ENCODE results near the gene MYEF2.

The MYEF2 gene

GRCh38 chr15:48086576-48086975 is 91.5 kb downstream of the MYEF2 start:
- no peaks in the 10 kb centered on the region for H3K4me1 ChIP-seq (ENCODE audit: control insufficient read depth, low read depth, low read length)

DNA sequence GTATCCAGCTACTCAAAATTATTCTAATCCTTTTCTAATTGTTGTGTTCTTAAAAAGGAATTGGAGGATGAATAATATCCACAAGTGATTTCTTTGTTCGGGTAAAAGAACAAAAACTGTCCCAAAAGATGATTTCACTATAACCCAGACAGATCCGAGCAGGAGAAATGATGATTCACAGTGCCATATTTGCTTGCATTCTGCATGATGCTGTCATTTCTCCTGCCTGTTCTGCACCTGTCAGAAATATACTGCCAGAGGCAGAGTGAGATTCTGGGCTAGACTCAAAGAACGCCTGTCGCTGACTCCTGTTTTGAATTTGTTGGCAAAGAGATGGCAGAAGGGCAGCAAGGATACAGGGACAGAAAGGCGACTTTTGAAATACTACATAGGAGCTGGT is 92.0 kb downstream of the MYEF2 start:
- WGBS (ENCODE audit: extremely low coverage, insufficient coverage, low lambda C conversion rate) = no CpG with 5 or more reads among the region's 5 CpGs
- Histone ChIP-seq H4K8ac (ENCODE audit: low read depth, low read length) (no peak overlapping the region), H3K36me3 (ENCODE audit: control insufficient read depth, insufficient read depth, low read length) (no peaks in the 10 kb centered on the region)

More at GRCh38 chr15:48086576-48086975, 91.5 kb downstream of the MYEF2 start:
- H3K36me3 ChIP-seq (ENCODE audit: control insufficient read depth, insufficient read depth, low read length) = no peaks in the 10 kb centered on the region
- H3K9ac ChIP-seq (ENCODE audit: low read length) = no peak overlapping the region
- H3K27me3 ChIP-seq (ENCODE audit: insufficient read depth, low read length, poor library complexity) = no peaks in the 10 kb centered on the region
- no peak for DNase-seq
- no peaks in the 10 kb centered on the region for H3K79me1 ChIP-seq (ENCODE audit: low read length)
- no peak overlapping the region for H3K56ac ChIP-seq (ENCODE audit: low read length)
- no peak overlapping the region for H3K27ac ChIP-seq (ENCODE audit: low read depth, low read length)
- WGBS (ENCODE audit: extremely low coverage, insufficient coverage, low lambda C conversion rate) = no CpG with 5 or more reads among the region's 5 CpGs
- H4K8ac ChIP-seq (ENCODE audit: low read depth, low read length) = no peak overlapping the region
- H3K79me2 ChIP-seq (ENCODE audit: control insufficient read depth, insufficient read depth, low read length) = no peaks in the 10 kb centered on the region
- H2BK120ac ChIP-seq (ENCODE audit: low read depth, low read length) = no peak overlapping the region
- H3K4me2 ChIP-seq (ENCODE audit: low read length) = no peak overlapping the region
- no peak overlapping the region for H2BK15ac ChIP-seq (replicated peaks; ENCODE audit: low read depth)
- H2AK5ac ChIP-seq (ENCODE audit: low read length) = no peak overlapping the region
- no peak overlapping the region for H3K18ac ChIP-seq (ENCODE audit: low read length)
- H3K4ac ChIP-seq (ENCODE audit: low read depth, low read length) = no peak overlapping the region
- no peak overlapping the region for H2BK5ac ChIP-seq (ENCODE audit: low read length)
- no peak overlapping the region for H4K5ac ChIP-seq (ENCODE audit: low read length)
- no peak overlapping the region for H3K4me3 ChIP-seq (ENCODE audit: low read length)
- H3K23ac ChIP-seq (ENCODE audit: low read length) = no peak overlapping the region

GRCh38 chr15:48085591-48085930 is 92.5 kb downstream of the MYEF2 start:
- Histone ChIP-seq H4K5ac (ENCODE audit: low read length) (no peak overlapping the region), H3K27me3 (ENCODE audit: insufficient read depth, low read length, poor library complexity) (no peaks in the 10 kb centered on the region), H3K56ac (ENCODE audit: low read length) (no peak overlapping the region), H2BK5ac (ENCODE audit: low read length) (no peak overlapping the region), H2AK5ac (ENCODE audit: low read length) (no peak overlapping the region), H3K4ac (ENCODE audit: low read depth, low read length) (no peak overlapping the region), H3K23ac (ENCODE audit: low read length) (no peak overlapping the region), H3K4me3 (ENCODE audit: low read length) (no peak overlapping the region), H3K27ac (ENCODE audit: low read depth, low read length) (no peak overlapping the region), H3K4me2 (ENCODE audit: low read length) (no peak overlapping the region), H3K9ac (ENCODE audit: low read length) (no peak overlapping the region), H4K8ac (ENCODE audit: low read depth, low read length) (no peak overlapping the region), H3K36me3 (ENCODE audit: control insufficient read depth, insufficient read depth, low read length) (no peaks in the 10 kb centered on the region), H2BK15ac (replicated peaks; ENCODE audit: low read depth) (no peak overlapping the region), H2BK120ac (ENCODE audit: low read depth, low read length) (no peak overlapping the region), H3K79me2 (ENCODE audit: control insufficient read depth, insufficient read depth, low read length) (no peaks in the 10 kb centered on the region), H3K4me1 (ENCODE audit: control insufficient read depth, low read depth, low read length) (no peaks in the 10 kb centered on the region), H3K79me1 (ENCODE audit: low read length) (no peaks in the 10 kb centered on the region), H3K18ac (ENCODE audit: low read length) (no peak overlapping the region)
- no peak for DNase-seq
- WGBS (ENCODE audit: extremely low coverage, insufficient coverage, low lambda C conversion rate) = no CpG with 5 or more reads among the region's 6 CpGs

More for the DNA sequence above, 92.0 kb downstream of the MYEF2 start:
- Histone ChIP-seq H2AK5ac (ENCODE audit: low read length) (no peak overlapping the region), H3K27me3 (ENCODE audit: insufficient read depth, low read length, poor library complexity) (no peaks in the 10 kb centered on the region), H3K4me2 (ENCODE audit: low read length) (no peak overlapping the region), H3K4me1 (ENCODE audit: control insufficient read depth, low read depth, low read length) (no peaks in the 10 kb centered on the region), H3K27ac (ENCODE audit: low read depth, low read length) (no peak overlapping the region), H3K18ac (ENCODE audit: low read length) (no peak overlapping the region), H3K4ac (ENCODE audit: low read depth, low read length) (no peak overlapping the region), H3K9ac (ENCODE audit: low read length) (no peak overlapping the region), H3K4me3 (ENCODE audit: low read length) (no peak overlapping the region), H3K79me2 (ENCODE audit: control insufficient read depth, insufficient read depth, low read length) (no peaks in the 10 kb centered on the region), H3K56ac (ENCODE audit: low read length) (no peak overlapping the region), H4K5ac (ENCODE audit: low read length) (no peak overlapping the region), H2BK120ac (ENCODE audit: low read depth, low read length) (no peak overlapping the region), H3K23ac (ENCODE audit: low read length) (no peak overlapping the region), H2BK15ac (replicated peaks; ENCODE audit: low read depth) (no peak overlapping the region), H3K79me1 (ENCODE audit: low read length) (no peaks in the 10 kb centered on the region), H2BK5ac (ENCODE audit: low read length) (no peak overlapping the region)
- DNase-seq = no peak

DNA sequence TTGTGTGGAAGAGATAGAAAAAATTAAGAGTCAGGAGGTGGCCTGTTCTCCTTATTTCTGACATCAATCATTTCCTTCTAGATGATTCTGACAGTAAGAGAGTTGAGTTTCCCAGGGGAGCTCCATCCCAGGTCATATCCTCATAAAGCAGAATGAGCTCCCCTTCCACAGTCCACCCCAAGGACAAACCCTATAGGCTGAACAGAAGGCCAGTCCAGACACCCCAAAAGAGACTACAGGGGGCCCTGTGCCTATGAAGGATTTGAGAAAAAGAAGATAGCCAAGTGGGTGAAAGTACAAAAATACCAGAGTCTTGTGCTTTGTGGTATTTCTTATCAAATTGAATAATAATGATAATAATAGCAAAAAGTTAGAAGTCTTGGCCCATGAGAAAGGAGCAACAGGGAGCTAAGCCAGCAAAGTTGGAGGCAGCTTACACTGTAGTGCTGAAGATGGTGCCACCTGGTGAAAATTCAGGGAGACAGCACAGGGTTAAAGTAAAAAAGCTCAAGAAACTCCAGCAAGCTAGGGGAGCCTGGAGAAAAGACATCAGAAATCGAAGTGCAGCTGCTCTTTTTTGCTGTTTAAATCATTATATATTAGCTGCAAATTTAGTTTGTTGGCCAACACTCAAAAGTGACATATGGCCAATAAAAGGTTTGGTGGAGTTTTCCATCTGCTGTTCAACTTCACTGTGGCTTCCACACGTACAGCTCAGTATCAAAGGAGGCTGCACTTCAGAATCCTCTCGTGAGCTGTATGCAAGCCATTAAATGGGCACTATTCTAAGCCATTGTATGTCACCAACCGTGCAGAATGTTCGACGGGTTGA is 93.1 kb downstream of the MYEF2 start:
- Histone ChIP-seq H3K4me3 (ENCODE audit: low read length) (no peak overlapping the region), H3K4me1 (ENCODE audit: control insufficient read depth, low read depth, low read length) (no peaks in the 10 kb centered on the region), H3K18ac (ENCODE audit: low read length) (no peak overlapping the region), H3K4me2 (ENCODE audit: low read length) (no peak overlapping the region), H2BK15ac (replicated peaks; ENCODE audit: low read depth) (no peak overlapping the region), H2BK120ac (ENCODE audit: low read depth, low read length) (no peak overlapping the region), H3K27me3 (ENCODE audit: insufficient read depth, low read length, poor library complexity) (no peaks in the 10 kb centered on the region), H3K23ac (ENCODE audit: low read length) (no peak overlapping the region), H4K5ac (ENCODE audit: low read length) (no peak overlapping the region), H3K27ac (ENCODE audit: low read depth, low read length) (no peak overlapping the region), H3K79me2 (ENCODE audit: control insufficient read depth, insufficient read depth, low read length) (no peaks in the 10 kb centered on the region), H3K9ac (ENCODE audit: low read length) (no peak overlapping the region), H2AK5ac (ENCODE audit: low read length) (no peak overlapping the region), H3K4ac (ENCODE audit: low read depth, low read length) (no peak overlapping the region), H3K36me3 (ENCODE audit: control insufficient read depth, insufficient read depth, low read length) (no peaks in the 10 kb centered on the region), H3K56ac (ENCODE audit: low read length) (no peak overlapping the region), H2BK5ac (ENCODE audit: low read length) (no peak overlapping the region), H4K8ac (ENCODE audit: low read depth, low read length) (no peak overlapping the region), H3K79me1 (ENCODE audit: low read length) (no peaks in the 10 kb centered on the region)
- DNase-seq = peak; percentile 76
- no CpG with 5 or more reads among the region's 6 CpGs for WGBS (ENCODE audit: extremely low coverage, insufficient coverage, low lambda C conversion rate)
